Measurements from ENCODE around the gene PRAF2. TPM values are rescaled to one million over a fixed set of nuclear protein-coding genes. Genes with fewer than 3 reads are reported as not detected.

PRAF2 gene
- total and polyA plus RNA-seq, 9 of the 15 experiments (the other 6 are each of a cell fraction or from before 2014, with no cell fraction given), result 0.24 to 5.7 (median 2.0) TPM

DNA sequence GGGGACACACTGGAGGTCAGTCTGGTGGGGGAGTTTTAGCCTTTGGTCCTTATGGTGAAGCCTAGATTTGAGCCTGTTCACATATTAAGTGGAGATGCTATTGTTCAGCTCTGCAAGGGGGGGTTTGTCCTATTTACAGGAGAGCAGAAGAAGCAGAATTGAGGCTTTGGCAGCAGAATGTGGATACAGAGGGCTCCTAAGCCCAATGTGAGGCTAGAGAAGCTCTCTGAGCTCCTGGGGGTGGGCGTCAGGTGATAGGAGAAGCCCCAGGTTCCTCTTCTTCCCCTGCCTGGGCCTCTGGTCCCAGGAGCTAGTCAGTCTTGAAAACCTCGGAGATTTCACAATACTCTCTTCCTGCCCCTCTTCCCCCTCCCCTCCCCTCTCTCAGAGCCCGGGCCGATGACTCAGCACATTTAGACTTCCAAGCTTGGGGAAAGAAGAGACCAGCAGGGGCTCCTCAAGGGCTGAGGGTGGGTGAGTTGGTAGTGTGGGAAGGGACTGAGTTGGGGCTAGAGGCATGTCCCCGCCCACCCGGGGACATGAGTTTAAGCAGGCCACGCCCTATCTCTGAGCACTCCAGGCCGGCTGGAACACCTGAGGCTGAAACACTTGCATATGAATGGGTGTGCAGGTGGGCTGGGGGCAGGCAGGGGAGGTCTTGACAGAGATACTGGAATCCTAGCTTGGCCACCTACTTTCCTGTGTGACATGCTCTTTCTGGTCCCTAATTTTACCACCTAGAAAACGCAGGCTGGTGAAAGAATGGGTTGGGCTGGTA, 34.0 kb downstream of the PRAF2 start (continued):
- TF ChIP-seq MYC (IDR thresholded peaks at IDR 0.05; ENCODE audit: low read depth, low read length) (peak; percentile 35; the same call in 1 of the 2 replicates), MYC (CRISPR knock-in tag; IDR thresholded peaks at IDR 0.05; ENCODE audit: borderline replicate concordance, low read depth) (no peak), ZBTB17 (CRISPR knock-in tag; IDR thresholded peaks at IDR 0.05) (no peak), ZNF445 (CRISPR knock-in tag; IDR thresholded peaks at IDR 0.05; ENCODE audit: low read depth) (no peak), CTBP1 (IDR thresholded peaks at IDR 0.05; ENCODE audit: borderline replicate concordance) (peak; percentile 37; the same call in 1 of the 2 replicates), BRCA1 (IDR thresholded peaks at IDR 0.05) (no peak), BRCA1 (CRISPR knock-in tag; IDR thresholded peaks at IDR 0.05) (no peak), ZFP30 (CRISPR knock-in tag; IDR thresholded peaks at IDR 0.05; ENCODE audit: borderline replicate concordance) (no peak), MYNN (IDR thresholded peaks at IDR 0.05) (peak; percentile 81), MYNN (CRISPR knock-in tag; IDR thresholded peaks at IDR 0.05) (no peak), HDAC8 (tag; IDR thresholded peaks at IDR 0.05) (no peak), TBL1XR1 (IDR thresholded peaks at IDR 0.05; ENCODE audit: low read length in 2 of 2) (no peak), ZNF778 (CRISPR knock-in tag; IDR thresholded peaks at IDR 0.05) (no peak)
- TF ChIP-seq, protein P1, sequence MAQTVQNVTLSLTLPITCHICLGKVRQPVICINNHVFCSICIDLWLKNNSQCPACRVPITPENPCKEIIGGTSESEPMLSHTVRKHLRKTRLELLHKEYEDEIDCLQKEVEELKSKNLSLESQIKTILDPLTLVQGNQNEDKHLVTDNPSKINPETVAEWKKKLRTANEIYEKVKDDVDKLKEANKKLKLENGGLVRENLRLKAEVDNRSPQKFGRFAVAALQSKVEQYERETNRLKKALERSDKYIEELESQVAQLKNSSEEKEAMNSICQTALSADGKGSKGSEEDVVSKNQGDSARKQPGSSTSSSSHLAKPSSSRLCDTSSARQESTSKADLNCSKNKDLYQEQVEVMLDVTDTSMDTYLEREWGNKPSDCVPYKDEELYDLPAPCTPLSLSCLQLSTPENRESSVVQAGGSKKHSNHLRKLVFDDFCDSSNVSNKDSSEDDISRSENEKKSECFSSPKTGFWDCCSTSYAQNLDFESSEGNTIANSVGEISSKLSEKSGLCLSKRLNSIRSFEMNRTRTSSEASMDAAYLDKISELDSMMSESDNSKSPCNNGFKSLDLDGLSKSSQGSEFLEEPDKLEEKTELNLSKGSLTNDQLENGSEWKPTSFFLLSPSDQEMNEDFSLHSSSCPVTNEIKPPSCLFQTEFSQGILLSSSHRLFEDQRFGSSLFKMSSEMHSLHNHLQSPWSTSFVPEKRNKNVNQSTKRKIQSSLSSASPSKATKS (CRISPR knock-in tag; IDR thresholded peaks at IDR 0.05), result no peak
- TF ChIP-seq, protein P2, sequence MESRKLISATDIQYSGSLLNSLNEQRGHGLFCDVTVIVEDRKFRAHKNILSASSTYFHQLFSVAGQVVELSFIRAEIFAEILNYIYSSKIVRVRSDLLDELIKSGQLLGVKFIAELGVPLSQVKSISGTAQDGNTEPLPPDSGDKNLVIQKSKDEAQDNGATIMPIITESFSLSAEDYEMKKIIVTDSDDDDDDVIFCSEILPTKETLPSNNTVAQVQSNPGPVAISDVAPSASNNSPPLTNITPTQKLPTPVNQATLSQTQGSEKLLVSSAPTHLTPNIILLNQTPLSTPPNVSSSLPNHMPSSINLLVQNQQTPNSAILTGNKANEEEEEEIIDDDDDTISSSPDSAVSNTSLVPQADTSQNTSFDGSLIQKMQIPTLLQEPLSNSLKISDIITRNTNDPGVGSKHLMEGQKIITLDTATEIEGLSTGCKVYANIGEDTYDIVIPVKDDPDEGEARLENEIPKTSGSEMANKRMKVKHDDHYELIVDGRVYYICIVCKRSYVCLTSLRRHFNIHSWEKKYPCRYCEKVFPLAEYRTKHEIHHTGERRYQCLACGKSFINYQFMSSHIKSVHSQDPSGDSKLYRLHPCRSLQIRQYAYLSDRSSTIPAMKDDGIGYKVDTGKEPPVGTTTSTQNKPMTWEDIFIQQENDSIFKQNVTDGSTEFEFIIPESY (CRISPR knock-in tag; IDR thresholded peaks at IDR 0.05), result no peak
- TF ChIP-seq, protein P3, sequence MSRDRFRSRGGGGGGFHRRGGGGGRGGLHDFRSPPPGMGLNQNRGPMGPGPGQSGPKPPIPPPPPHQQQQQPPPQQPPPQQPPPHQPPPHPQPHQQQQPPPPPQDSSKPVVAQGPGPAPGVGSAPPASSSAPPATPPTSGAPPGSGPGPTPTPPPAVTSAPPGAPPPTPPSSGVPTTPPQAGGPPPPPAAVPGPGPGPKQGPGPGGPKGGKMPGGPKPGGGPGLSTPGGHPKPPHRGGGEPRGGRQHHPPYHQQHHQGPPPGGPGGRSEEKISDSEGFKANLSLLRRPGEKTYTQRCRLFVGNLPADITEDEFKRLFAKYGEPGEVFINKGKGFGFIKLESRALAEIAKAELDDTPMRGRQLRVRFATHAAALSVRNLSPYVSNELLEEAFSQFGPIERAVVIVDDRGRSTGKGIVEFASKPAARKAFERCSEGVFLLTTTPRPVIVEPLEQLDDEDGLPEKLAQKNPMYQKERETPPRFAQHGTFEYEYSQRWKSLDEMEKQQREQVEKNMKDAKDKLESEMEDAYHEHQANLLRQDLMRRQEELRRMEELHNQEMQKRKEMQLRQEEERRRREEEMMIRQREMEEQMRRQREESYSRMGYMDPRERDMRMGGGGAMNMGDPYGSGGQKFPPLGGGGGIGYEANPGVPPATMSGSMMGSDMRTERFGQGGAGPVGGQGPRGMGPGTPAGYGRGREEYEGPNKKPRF (IDR thresholded peaks at IDR 0.05; ENCODE audit: low read depth, low read length), result no peak
- TF ChIP-seq, protein P4, sequence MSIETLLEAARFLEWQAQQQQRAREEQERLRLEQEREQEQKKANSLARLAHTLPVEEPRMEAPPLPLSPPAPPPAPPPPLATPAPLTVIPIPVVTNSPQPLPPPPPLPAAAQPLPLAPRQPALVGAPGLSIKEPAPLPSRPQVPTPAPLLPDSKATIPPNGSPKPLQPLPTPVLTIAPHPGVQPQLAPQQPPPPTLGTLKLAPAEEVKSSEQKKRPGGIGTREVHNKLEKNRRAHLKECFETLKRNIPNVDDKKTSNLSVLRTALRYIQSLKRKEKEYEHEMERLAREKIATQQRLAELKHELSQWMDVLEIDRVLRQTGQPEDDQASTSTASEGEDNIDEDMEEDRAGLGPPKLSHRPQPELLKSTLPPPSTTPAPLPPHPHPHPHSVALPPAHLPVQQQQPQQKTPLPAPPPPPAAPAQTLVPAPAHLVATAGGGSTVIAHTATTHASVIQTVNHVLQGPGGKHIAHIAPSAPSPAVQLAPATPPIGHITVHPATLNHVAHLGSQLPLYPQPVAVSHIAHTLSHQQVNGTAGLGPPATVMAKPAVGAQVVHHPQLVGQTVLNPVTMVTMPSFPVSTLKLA (conservative IDR thresholded peaks at IDR 0.05), result peak; percentile 32 to 59; a peak in 2 of 4 replicates
- TF ChIP-seq, protein P5, sequence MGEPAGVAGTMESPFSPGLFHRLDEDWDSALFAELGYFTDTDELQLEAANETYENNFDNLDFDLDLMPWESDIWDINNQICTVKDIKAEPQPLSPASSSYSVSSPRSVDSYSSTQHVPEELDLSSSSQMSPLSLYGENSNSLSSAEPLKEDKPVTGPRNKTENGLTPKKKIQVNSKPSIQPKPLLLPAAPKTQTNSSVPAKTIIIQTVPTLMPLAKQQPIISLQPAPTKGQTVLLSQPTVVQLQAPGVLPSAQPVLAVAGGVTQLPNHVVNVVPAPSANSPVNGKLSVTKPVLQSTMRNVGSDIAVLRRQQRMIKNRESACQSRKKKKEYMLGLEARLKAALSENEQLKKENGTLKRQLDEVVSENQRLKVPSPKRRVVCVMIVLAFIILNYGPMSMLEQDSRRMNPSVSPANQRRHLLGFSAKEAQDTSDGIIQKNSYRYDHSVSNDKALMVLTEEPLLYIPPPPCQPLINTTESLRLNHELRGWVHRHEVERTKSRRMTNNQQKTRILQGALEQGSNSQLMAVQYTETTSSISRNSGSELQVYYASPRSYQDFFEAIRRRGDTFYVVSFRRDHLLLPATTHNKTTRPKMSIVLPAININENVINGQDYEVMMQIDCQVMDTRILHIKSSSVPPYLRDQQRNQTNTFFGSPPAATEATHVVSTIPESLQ (CRISPR knock-in tag; IDR thresholded peaks at IDR 0.05), result no peak
